AG04449 (cell line): ENCODE measurements around the gene PDCD7.

Experiments
- CTCF ChIA-PET: fragments of 350-600 bp; formaldehyde crosslinking; extraction: SDS; loops from one replicate; lab custom pipeline; 2021; ENCODE audit warnings: antibody characterized with exemption; lab: Yijun Ruan, JAX
- POLR2A ChIA-PET: fragments of 400-600, 350-600 bp; formaldehyde crosslinking; extraction: SDS; loops from one replicate; lab custom pipeline; 2020; ENCODE audit warnings: antibody characterized with exemption, inconsistent platforms; lab: Yijun Ruan, JAX
- DNase-seq: peaks from one replicate; pipeline ENCODE4 v3.0.0-alpha.2; 2010; ENCODE audit warnings: low read depth, low spot score
- H3K4me3 ChIP-seq: 2 replicates; pipeline ENCODE4 v1.5.1; 2011; ENCODE audit warnings: low read depth, mild to moderate bottlenecking, control low read depth, low read length
- CTCF ChIP-seq: IDR thresholded peaks from one replicate; pipeline ENCODE4 v1.5.1; 2011; ENCODE audit warnings: mild to moderate bottlenecking, moderate library complexity, low read length, control low read depth, inconsistent platforms; ENCODE audit not compliant: insufficient read depth; ENCODE audit errors: missing control alignments

PDCD7 gene

GRCh38 chr15:65106011-65106590, 27.5 kb downstream of the PDCD7 start:
- no peak for TF ChIP-seq CTCF
- no peak for DNase-seq
- ChIA-PET POLR2A (no interaction called here), CTCF (interaction anchor here (1.2 to 8.3 kb wide), 7 partner anchors 8 to 75 kb away, joined by 3 to 133 read pairs (median 8); partner anchors contain the start of genes KBTBD13 and UBAP1L)
- no peak overlapping the region for H3K4me3 ChIP-seq

GRCh38 chr15:65105038-65105437, 28.6 kb downstream of the PDCD7 start:
- no peak for DNase-seq
- CTCF ChIA-PET: interaction anchor here (1.6 to 8.3 kb wide), 4 partner anchors 10 to 71 kb away, joined by 4 to 133 read pairs (median 78); partner anchors contain the start of genes KBTBD13 and UBAP1L
- no peak overlapping the region for H3K4me3 ChIP-seq
- TF ChIP-seq CTCF: no peak
- POLR2A ChIA-PET: no interaction called here

GRCh38 chr15:65102912-65103311, 30.7 kb downstream of the PDCD7 start:
- TF ChIP-seq CTCF: no peak
- no peak overlapping the region for H3K4me3 ChIP-seq
- CTCF ChIA-PET: interaction anchor here (0.9 to 8.3 kb wide), 14 partner anchors 8 to 292 kb away, joined by 3 to 133 read pairs (median 9); partner anchors contain the start of genes KBTBD13, RASL12 and UBAP1L
- POLR2A ChIA-PET: no interaction called here
- no peak for DNase-seq

GRCh38 chr15:65101891-65102708, 31.5 kb downstream of the PDCD7 start:
- CTCF ChIA-PET: interaction anchor here (0.9 to 8.3 kb wide), 31 partner anchors 9 to 371 kb away, joined by 3 to 133 read pairs (median 5); partner anchors contain the start of genes KBTBD13, PDCD7, RASL12 and UBAP1L
- no peak overlapping the region for H3K4me3 ChIP-seq
- POLR2A ChIA-PET: no interaction called here
- no peak for DNase-seq
- TF ChIP-seq CTCF: no peak

GRCh38 chr15:65101411-65101890, 32.2 kb downstream of the PDCD7 start:
- ChIA-PET CTCF (interaction anchor here (0.8 to 8.3 kb wide), 32 partner anchors 8 to 370 kb away, joined by 3 to 133 read pairs (median 5); partner anchors contain the start of genes KBTBD13, PDCD7, RASL12 and UBAP1L), POLR2A (no interaction called here)
- H3K4me3 ChIP-seq: no peak overlapping the region
- TF ChIP-seq CTCF: peak; percentile 74
- DNase-seq: no peak
